GM18517 (cell line): ENCODE data around the gene KRT6B.
"Not testable (repeated sequence)": the region's sequence is repeated elsewhere in the genome, so short reads cannot be mapped to it uniquely, and the experiment has no call there.

Experiments
- ATAC-seq: cut with Tn5 transposase; IDR thresholded peaks from one replicate; pipeline ENCODE4 v1.9.1; 2021; ENCODE audit warnings: mild to moderate bottlenecking, moderate library complexity; ENCODE audit not compliant: unreplicated experiment

The KRT6B gene

GRCh38 chr12:52452101-52452500 lies at the start of gene KRT6B:
TSS of gene KRT6B (minus strand) at chr12:52452146. CDS start at chr12:52452078, 68 bp downstream.
- ATAC-seq, result no peak

- no peak for ATAC-seq
Measured at GRCh38 chr12:52501490-52501889, 49.5 kb upstream of the KRT6B start.

DNA sequence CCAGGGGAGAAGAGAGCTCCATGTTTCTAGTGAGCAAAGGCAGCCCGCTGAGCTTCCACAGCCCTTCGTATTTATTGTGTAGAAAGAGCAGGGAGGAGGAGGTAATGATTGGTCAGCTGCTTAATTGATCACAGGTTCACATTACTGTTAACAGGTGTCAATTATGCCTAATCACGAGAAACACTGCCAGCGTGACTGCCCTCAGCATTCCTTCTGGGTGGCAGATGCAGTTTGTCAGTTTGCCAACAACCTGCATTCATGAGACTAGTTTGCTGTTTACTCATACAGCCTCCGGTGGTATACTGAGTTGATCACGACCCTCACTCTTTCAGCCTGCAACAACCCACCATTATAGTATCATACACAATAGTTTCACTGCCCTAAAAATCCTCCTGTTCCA lies 48.6 kb upstream of the KRT6B start:
- not testable (repeated sequence) for ATAC-seq

DNA sequence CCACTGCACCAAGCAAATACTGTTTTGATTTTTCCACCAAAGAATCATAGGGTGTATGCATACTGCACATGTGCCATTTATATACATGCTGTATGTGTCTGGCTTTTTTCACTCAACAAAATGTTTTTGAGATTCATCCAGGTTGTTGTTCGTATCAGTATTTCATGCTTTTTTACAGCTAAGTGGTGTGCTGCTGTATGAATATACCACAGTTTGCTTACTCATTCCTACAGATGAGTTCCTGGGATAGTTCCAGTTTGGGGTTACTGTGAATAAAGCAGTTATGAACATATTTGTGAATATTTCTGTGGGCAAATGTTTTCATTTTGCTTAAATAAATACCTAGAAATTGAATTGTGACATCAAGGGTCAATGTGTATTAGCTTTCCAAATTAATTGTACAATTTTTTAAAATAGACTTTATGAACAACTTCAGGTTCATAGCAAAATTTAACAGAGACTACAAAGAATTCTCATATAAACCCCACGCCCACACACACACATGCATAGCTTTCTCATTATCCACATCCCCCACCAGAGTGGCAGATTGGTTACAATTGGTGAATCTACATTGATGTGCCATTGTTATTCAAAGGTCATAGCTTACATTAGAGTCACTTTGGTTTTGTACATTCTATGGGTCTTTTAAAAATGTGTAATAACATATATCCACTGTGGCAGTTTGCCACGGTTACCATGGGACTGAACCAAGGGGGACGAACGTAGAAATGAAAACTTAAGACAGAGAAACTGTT lies 48.0 kb upstream of the KRT6B start:
- ATAC-seq, result no peak

- no peak for ATAC-seq
Measured at GRCh38 chr12:52498946-52499345, 47.0 kb upstream of the KRT6B start.

- no peak for ATAC-seq
Measured at GRCh38 chr12:52497975-52498374, 46.0 kb upstream of the KRT6B start.

DNA sequence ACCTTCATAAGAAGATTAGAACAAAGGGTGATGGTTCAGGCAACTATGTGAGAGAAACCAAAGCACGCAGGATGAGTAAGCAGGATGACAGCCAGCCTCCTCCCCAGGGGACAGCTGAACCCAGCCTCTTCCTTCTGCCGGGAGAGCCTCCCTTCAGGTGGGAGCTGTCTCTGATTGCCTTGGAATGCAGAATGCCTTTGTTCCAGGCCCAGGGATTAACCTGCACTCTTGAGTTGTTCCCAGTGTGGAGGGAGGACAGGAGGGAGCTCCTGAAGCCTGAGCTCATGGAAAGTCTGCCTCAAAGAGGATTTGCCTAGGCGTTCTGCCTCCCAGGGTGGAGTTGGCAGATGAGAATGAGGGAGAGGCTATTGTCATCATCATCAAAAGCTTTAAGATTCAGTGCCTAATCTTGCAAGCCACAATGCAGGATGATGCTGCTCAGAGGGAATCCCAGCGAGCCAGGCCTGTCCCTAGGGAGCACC lies 44.7 kb upstream of the KRT6B start:
- no peak for ATAC-seq

- ATAC-seq, result no peak
Measured at GRCh38 chr12:52496054-52496453, 44.1 kb upstream of the KRT6B start.

DNA sequence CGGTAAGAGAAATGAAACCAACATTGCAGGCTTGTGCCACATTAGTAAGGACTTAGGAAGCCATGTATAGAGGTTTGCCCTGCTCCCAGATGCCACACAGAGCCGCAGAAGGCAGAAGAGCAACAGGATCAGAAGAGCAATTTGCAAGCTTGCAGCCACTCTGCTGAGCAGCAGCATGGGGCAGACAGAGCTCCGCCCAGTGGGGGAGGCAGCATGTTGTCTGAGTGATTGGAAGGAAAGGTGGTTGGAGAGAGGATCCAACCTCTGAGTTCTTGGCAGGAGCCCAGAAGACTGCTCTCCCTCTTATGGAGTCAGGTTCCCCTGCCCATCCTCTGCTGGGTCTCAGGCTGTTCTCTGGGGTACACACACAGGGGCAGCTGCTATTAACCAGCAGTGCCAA lies 43.4 kb upstream of the KRT6B start:
- no peak for ATAC-seq

- no peak for ATAC-seq
Measured at GRCh38 chr12:52494518-52494917, 42.6 kb upstream of the KRT6B start.

GRCh38 chr12:52494100-52494499 lies 42.2 kb upstream of the KRT6B start:
- no peak for ATAC-seq

- no peak for ATAC-seq
Measured at GRCh38 chr12:52493172-52493571, 41.2 kb upstream of the KRT6B start, which contains the start of gene KRT6A. TSS of gene KRT6A (minus strand) at chr12:52493257. CDS start at chr12:52493188, 69 bp downstream.

- not testable (repeated sequence) for ATAC-seq
Measured at GRCh38 chr12:52492405-52492804, 40.5 kb upstream of the KRT6B start.

DNA sequence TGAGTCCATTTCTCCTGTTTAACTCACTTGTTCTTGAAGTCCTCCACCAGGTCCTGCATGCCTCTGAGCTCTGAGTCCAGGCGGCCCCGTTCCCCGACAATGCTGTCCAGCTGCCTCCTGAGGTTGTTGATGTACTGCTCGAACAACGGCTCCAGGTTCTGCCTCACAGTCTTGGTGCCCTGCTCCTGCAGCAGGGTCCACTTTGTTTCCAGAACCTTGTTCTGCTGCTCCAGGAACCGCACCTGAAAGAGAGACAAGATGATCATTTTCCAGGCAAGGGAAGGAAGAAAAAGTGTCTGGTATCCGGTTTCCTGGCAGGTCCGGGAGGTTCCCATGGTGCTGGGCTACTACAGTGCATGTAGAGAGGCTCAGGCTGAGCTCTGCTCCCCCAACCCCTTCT lies 39.5 kb upstream of the KRT6B start:
- not testable (repeated sequence) for ATAC-seq

DNA sequence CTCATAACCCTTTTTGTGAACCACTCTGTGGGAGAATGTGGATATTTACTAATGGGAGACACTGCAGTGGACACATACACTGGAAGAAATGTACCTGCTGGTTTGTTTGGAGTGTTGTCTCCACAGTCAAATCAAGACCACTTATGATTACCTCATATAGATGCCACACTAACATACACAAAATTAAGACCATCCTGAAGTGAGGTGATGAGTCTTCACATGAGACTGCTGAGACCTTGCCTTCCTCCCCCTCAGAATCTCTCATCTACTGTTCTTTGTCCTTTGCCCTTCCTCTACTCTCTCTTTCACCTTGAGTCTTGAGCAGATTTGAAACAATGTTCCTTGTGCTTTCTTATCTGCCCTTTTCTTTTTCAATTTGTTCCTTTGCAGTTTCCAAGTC lies 36.8 kb upstream of the KRT6B start:
- ATAC-seq, result no peak

- not testable (repeated sequence) for ATAC-seq
Measured at GRCh38 chr12:52487744-52488443, 35.9 kb upstream of the KRT6B start.

GRCh38 chr12:52487211-52487610 lies 35.3 kb upstream of the KRT6B start:
- ATAC-seq, result no peak

- no peak for ATAC-seq
Measured at GRCh38 chr12:52486166-52487105, 34.5 kb upstream of the KRT6B start.

GRCh38 chr12:52480073-52480472 lies 28.1 kb upstream of the KRT6B start:
- ATAC-seq, result no peak

GRCh38 chr12:52477651-52478050 lies 25.7 kb upstream of the KRT6B start:
- no peak for ATAC-seq

DNA sequence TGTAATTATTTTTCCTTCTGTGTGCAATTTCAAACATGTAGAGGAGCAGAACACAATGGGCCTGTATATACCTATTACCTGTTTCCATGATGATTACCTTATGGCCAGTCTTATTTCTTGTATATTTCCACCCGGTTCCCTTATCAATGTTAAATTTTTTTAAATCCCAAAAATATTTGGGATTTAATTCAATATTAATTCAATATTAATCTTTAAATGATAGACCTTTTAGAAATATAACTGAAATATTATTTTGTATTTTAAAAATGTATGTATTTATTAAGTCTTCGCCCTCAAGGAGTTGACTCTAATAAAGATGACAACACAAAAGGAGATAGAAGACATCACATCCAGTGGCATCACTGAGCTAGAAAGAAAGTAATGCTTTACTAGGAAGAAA lies 22.3 kb upstream of the KRT6B start:
- ATAC-seq, result no peak
